ENCODE data around the gene LBHD1.

DNA sequence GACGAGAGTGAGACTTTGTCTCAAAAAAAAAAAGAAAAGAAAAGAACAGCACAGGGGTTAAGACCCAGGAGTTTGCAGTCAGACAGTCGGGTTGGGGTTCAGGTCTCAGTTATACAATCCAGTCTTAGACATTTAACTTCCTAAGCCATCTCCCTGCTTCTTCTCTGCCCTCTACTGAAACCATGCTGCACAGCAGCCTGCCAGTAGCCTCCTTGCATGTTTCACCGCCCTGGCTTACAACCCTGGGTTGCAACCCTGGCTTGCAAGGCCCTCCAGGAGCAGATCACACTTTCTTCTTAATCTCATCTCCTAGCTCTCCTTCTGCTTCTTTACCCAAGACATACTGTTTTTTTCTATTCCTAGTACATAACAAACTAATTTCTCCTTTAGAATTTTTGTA lies 44.4 kb downstream of the LBHD1 start:
- TF ChIP-seq SP1 (IDR thresholded peaks at IDR 0.05) (no peak), FOXA1 (IDR thresholded peaks at IDR 0.05) (no peak), BHLHE40 (IDR thresholded peaks at IDR 0.05; ENCODE audit: borderline replicate concordance) (no peak), FOXM1 (IDR thresholded peaks at IDR 0.05; ENCODE audit: borderline replicate concordance) (no peak), TARDBP (IDR thresholded peaks at IDR 0.05) (no peak), CTBP1 (IDR thresholded peaks at IDR 0.05; ENCODE audit: borderline replicate concordance) (no peak), NFRKB (IDR thresholded peaks at IDR 0.05) (no peak), SUZ12 (IDR thresholded peaks at IDR 0.05) (no peak), ARNT (IDR thresholded peaks at IDR 0.05) (no peak), L3MBTL2 (conservative IDR thresholded peaks at IDR 0.05) (no peak), LEF1 (IDR thresholded peaks at IDR 0.05; ENCODE audit: borderline replicate concordance) (no peak)

Data from HEK293T (cell line).